GM19239 (cell line): ENCODE measurements around the gene TPM3.
"Not testable (repeated sequence)": the region's sequence is repeated elsewhere in the genome, so short reads cannot be mapped to it uniquely, and the experiment has no call there.

Source experiments
- DNase-seq: peaks from one replicate; pipeline ENCODE4 v3.0.0; 2011; ENCODE audit warnings: low spot score; ENCODE audit not compliant: insufficient read length
- FAIRE-seq: peaks from 2 replicates; lab custom pipeline; 2011; peaks lifted over from hg19 to GRCh38; lab: Jason Lieb, UNC

TPM3 gene

DNA sequence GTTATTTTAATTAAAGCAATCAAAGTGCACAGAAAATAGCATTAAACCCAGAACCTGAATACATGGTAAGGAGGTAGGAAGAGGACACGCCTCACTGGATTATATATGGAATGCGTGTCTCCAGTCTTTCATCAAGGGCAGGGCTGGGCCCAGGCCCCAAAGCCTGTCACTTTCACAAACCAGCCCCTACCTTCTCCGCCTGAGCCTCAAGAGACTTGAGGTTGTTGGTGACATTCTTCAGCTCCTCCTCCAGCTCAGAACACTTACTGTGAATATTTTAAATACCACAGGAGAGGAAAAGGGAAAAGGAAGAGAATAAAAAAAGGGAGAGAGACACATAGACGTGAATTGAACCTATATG is 20.7 kb downstream of the TPM3 start:
- DNase-seq (no peak), FAIRE-seq (no peak)

DNA sequence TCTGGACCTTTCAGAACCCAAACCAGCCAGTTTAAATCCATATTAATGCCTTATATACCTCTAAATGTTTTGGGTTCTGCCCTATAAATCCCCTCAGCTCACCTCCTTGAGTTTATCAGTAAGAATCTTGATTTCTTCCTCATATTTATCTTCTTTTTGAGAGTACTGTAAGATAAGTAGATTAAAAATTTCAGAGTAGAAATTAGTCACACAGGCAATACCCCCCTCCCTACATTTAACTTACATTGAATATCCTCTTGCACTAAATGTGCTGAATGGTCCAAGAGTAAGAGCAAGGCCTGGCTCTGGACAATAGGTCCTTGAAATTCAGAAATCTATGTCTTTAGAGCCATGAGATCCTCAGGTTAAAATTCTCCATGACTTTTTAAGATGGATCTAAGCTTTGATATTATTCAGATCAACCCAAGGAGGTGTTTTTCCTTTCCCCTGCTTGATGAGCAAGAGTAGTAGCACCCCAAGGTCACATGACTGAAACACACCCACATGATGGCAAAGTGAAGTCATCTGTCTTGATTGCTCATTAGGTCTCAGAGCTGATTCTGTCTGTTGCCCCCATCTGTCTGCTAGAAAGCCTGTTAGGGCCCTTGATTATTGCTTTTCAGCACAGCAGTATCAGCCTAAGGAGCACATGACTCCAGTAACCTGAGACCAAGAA is 21.2 kb downstream of the TPM3 start:
- DNase-seq (no peak), FAIRE-seq (no peak)

DNA sequence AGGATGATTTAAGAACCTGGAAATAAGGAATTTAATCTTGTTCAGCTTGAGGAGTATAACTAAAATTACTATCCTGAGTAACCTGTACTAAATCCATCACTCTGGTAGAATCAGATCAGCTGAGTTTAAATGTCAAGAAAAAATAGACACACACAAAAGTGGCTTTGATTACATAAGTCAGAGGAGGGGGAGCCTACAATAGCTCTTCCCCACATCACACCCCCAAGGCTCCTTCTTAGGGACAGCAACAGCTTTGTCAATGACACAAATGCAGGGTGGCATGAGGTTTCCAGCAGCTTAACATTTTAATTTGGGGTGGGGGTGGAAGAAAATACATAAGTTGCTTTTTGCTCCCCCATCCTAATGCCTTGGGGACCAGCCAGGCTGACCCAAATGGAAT is 24.4 kb downstream of the TPM3 start:
- FAIRE-seq (no peak), DNase-seq (no peak)

DNA sequence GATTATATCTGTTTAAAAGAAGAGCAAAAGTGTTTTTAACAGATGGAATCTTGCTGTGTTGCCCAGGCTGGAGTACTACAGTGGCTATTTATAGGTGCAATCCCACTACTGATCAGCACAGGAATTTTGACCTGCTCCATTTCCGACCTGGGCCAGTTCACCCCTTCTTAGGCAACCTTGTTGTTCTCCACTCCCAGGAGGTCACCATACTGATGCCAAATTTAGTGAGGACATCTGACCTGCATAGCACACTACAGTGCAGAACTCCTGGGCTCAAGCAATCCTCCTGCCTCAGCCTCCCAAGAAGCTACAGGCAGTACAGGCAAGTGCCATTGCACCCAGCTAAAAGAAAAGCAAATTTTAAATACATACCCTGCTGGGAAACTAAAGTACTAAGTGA is 25.7 kb downstream of the TPM3 start:
- DNase-seq, result no peak
- no peak for FAIRE-seq

DNA sequence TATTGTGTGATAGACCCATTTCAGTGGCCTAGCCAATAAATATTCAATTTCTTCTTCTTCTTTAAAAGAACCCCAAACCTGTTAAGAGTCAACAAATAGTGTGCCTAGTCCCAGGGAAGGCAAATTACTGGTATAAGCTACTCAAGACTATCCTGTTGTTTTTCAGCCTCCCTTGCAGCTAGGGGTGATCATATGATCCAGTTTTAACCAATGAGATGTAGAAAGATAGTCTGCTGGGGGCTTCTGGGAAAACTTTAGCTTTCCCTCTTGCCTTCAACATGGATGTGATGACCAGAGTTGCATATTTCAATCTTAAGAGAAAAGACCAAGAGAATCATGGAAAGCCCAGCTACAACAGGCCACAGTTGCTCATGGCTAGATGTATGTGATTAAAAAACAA is 32.3 kb downstream of the TPM3 start:
- no peak for DNase-seq
- no peak for FAIRE-seq

DNA sequence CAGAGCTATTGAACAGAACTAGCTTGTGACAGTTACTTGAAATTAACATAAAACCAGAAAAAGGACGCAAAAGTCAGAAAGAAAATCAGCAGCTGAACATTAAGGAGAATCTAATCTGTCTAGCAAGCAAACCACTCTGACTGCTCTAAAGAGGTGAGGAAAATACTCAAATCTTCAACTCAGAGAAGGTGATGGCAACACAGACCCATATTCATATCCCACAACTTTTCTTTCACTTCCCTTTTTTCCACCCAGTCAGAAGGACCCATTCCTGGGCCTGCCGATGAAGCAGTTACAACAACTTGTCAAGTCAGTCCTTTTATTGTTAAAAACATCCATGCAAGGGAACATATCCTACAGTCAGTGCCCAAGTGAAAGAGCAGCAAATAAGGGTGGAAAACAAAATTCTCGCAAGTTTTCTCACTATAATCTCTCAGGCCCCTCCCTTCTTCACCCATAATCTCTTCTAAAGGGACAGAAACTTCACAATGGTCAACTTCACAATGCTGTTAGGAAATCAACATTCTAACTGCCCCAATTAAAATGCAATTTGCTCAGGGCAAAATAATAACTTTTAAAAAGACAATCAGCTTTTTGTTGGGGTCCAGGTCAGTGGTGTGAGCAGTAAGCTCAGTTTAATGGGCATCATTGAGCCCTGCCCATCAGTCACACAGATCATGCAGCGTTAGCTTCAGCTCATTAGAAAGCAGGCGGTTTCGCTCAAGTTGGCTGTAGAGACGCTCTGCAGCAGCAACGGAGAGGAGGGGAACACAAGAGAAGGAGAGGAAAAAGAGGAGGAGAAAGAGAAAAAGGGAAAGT is 33.4 kb downstream of the TPM3 start:
- no peak for DNase-seq
- FAIRE-seq, result peak; percentile 44

DNA sequence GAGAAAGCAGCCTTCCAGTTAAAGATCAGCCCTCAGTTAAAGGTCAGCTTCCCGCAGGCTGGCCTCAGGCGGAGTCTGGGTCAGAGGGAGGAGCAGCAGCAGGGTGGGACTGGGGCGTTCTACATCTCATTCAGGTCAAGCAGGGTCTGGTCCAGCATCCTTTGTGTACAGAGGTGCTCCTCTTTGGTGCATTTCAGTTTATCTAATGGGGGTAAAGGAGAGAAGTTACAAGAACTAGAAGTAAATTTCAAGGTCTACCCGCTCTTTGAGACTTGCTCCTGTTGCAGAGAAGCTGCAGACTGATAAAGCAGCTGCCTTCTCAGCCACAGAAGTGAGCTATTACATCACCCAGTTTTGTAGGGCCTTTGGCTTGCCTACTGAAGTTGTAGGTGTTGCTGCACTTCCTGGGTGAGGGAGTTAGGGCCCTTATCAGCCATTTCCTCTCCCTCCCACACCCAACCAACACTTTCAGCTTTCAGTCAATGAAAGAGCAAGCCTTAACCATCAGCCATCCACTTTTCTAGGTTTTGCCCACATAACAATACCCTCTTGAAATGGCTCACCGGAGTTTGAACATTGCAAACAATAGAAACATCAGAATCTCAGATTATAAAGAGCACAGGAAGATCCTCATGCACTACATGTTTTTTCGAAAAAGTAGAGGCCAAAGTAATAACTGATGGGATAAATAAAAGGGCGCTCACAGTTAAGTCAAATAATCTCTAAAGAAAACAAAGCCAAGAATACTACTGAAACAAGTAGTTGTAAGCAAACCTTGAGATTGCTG is 34.2 kb downstream of the TPM3 start:
- DNase-seq (peak; percentile 59), FAIRE-seq (peak; percentile 88)

DNA sequence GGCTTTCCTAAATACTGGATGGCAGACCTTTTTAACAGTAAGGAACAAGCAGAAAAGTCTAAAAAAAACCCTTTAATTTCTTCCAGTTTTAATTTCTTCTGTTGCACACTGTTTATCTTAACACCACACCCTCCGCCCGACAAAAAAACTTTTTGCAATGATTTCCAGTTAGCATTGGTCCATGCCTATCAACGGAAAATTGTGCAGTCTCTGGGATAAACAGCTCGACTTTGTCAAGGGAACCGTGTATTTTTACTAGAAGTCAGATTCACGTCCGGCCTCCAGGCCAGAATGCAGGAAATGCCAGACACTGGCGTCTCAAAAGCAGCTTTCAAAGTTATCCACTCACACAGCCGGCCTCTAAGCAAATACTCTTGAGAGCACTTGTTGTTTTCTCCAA is 36.6 kb downstream of the TPM3 start:
- FAIRE-seq (no peak), DNase-seq (no peak)

DNA sequence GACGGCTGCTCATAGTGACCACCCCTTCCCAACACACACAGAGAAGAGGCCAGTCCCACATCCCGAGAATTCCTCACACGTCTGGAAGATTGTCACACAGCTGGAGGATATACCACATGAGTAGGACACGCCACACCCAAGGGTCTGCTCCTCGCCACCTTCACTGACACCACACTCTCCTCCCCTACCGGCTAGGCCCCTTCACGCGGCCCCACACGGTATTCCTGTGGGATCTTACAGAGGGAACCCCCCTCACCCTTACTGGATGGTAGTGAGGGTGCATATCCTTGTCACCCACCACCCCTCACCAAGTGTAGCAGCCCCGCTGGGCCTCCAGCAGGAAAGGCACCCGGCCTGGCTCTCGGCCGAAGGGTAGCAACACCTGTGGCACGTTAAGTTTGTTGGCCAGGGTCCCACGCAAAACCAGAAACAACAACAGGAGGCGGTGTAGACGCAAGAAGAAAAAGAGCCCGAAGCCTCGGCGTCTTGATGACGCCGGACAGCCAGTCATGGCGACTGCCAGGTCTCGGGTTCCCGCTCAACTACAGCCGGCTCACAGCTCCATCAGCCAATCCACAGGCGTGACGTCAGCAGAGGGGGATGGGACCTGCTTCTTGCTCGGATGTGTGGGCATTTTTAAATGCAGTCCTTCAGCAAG is 37.2 kb downstream of the TPM3 start, which contains the start of gene NUP210L:
Gene NUP210L (minus strand): TSS at position 540 of the 658 bp plus-strand sequence.
- FAIRE-seq, result no peak
- no peak for DNase-seq

DNA sequence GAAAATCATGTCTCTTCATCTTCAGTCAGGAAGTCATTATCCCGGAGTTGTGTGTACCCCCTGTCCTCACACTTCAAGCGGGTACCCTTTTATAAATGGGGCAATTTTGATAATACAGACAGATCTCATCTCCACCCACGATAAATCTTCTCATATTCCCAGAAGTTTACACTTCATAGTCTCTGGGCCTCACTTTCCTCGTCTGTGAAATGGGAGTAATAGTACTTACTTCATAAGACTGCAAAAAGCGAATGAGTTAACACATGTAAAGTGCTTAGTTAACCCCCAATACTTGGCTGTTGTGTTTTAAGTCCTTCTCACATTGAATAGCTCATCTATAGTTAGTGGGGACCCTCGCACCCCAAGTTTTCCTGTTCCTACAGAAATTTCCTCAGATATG is 37.8 kb downstream of the TPM3 start:
- no peak for DNase-seq
- FAIRE-seq, result no peak

DNA sequence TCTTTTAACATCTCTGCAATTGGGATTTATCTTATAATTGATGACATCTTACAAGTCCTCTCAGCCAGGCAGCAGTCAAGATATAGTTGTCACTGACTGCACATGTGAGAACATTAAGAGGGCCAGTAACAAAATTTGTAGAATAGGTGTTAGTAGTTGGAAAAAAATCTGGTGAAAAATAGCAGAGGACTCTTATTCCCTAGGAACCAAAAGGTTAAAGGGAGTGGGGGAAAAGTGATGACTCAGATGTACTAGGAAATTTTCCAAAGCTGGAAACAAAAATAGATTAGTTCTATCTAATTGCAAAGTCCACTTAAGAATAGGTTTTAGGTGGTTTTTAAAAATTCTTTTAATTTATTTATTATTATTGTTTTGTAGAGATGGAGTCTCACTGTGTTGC is 40.6 kb downstream of the TPM3 start:
- no peak for FAIRE-seq
- no peak for DNase-seq

DNA sequence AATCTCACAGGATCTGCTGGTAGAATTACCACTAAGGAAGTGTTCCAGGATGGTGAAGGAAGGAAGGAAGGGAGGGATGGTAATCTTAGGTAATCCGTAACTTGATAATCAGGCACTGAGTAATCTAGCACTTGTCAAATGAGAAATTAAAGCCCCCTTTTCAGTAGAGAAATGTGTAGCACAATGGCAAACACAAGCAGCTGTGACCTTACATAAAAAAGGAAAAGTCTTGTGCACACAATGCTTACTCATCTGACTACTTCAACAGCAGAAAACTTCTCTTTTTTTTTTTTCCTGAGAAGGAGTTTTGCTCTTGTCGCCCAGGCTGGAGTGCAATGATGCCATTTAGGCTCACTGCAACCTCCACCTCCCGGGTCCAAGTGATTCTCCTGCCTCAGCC is 43.1 kb downstream of the TPM3 start:
- DNase-seq (no peak), FAIRE-seq (no peak)

DNA sequence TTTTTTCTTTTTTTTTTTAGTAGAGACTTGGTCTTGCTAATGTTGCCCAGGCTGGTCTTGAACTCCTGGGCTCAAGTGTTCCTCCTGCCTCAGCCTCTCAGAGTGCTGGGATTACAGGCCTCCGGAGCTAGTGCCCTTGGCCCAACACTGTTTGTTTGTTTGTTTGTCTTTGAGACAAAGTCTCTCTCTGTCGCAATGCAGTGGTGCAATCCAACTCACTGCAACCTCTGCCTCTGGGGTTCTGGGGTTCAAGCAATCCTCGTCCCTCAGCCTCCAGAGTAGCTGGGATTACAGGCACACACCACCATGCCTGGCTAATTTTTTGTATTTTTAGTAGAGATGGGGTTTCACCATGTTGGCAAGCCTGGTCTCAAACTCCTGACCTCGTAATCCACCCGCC is 44.4 kb downstream of the TPM3 start:
- FAIRE-seq, DNase-seq: not testable (repeated sequence)

DNA sequence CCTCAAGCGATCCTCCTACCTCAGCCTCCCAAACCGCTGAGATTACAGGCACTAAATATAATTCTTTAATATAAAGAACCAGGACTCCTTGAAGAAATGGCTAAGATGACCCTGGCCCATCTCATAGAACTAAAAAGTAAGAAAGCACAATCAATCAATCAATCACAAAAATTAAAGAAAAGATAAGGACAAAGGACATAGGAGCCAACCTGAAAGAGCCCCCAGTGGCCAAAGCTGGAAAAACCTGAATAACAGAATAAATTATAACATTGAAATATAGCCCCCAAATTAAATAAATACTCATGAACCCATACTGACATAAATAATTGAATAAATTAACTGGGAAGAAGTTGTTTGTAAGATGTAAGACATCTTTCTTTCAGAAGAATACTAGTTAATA is 45.9 kb downstream of the TPM3 start:
- DNase-seq (no peak), FAIRE-seq (no peak)

DNA sequence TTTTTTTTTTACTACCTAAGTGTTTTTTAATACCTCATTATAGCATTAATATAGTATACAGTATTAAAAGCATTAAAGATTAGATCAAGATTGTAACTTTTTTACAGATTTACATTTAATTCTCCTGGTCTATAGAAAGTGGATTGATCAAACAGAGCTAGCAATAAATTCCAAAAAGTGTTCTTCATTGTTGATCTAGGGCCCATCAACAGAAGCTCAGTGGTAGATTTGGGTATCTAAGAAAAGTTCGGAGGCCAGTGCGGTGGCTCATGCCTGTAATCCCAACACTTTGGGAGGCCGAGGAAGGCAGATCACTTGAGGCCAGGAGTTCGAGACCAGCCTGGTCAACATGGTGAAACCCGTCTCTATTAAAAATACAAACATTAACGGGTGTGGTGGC is 49.5 kb downstream of the TPM3 start:
- DNase-seq, result no peak
- FAIRE-seq, result no peak

DNA sequence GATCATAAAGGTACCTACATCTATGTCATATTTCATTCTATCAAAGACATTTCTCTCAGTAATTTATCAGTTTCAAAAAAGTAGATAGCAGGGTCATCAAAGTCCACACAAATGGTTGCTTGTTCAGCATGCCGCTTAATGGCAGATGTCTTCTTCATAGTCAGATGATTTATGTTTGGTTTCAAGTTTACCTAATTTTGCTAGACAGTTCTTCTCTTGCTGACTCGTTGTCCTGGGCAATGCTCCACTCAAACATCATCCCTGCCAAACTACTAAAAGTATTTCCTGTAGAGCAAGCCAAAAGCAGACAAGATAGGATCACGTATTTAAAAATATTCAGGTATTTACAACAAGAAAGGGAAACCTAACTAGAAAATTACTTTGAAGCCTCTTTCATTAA is 50.7 kb downstream of the TPM3 start:
- DNase-seq, result no peak

DNA sequence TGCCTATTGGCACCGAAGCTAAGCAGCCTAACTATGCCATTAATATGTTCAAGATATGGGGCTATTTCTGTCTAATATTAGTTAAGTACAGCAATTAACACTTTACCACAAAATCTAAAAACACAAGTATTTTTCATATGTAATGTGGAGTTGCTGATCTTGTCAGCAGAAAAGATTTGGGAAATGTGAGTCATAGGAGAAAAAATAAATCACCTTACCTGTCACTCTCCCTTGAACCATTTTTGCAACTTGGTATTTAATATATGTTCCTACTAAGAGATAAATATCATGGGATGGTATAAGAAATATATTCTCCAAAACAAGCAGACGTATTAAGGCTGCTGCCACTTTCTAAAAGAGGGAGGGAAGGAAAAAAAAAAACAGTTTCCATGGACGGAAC is 54.0 kb downstream of the TPM3 start:
- DNase-seq, result no peak
- no peak for FAIRE-seq

More for the DNA sequence above, 50.7 kb downstream of the TPM3 start:
- no peak for FAIRE-seq

DNA sequence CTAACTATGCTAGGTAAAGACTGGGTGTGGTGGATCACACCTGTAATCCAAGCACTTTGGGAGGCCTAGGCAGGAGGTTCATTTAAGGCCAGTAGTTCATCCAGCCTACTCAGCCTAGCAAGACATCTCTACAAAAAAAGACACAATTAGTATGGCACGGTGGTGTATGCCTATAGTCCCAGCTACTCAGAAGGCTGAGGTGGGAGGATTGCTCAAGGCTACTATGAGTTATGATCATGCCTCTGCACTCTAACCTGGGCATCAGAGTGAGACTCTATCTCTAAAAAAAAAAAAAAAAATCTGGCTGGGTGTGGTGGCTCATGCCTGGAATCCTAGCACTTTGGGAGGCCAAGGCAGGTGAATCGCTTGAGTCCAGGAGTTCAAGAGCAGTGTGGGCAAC is 58.6 kb downstream of the TPM3 start:
- FAIRE-seq, result no peak
- no peak for DNase-seq

DNA sequence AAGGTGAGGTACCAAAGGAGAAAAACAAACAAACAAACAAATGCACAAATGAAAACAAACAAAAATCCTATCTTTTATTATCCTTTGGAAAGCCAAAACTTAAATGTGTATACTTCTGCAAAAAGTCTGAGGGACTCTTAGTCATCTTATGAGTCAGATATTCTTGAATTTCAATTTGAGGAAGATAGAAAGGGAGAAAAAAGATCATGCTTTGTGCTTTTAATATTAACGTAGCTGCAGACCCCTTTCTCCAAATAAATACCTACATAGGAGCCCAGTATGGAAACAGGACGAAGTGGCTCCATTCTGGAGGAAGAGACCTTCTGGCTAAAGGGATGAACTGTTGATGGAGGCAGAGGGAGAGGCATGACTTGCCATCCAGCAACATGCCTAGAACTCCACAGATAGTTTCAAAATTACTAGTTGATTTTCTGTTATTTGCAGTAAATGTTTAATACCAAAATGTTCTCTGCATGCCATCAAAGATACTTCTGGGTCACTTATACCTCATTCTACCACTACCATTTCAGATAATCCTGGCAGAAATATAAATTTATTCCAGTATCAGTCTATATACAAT is 62.4 kb downstream of the TPM3 start:
- FAIRE-seq (no peak), DNase-seq (no peak)

DNA sequence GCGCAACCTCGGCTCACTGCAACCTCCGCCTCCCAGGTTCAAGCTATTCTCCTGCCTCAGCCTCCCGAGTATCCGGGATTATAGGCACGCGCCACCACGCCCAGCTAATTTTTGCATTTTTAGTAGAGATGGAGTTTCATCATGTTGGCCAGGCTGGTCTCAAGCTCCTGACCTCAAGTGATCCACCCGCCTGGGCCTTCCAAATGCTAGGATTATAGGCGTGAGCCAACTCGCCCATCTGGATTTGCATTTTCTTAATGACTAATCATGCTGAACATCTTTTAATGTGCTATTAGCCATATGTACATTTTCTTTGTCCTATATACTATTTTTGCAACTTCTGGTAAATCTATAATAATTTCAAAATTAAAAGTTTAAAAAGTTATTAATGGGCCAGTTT is 68.7 kb downstream of the TPM3 start:
- not testable (repeated sequence) for FAIRE-seq, DNase-seq
